ENCODE results near the gene TRPM7. TPM values are rescaled to one million over a fixed set of nuclear protein-coding genes. Genes with fewer than 3 reads are reported as not detected.

Gene TRPM7
- total RNA-seq, 1 experiment from 2014 or later: 49.6 TPM

DNA sequence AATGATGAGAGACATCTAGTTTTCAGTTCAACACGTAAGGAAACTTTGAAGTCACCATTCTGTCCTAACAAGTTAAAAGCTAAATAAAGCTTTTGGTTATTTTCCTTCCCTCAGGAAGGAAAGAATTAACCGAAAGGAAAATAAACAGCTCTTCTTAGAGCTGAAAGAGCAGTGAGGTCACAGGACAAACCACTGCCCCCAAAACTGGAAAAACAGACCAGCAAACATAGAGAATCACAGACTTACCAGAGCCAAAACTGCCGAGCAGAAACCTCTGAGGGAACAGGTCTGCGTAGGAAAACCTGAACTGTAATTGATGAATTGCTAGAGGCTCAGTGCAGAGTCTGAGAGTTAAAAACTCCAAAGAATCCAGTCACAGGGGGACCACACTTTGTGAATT, 154.8 kb downstream of the TRPM7 start:
- H3K27me3 ChIP-seq (replicated peaks; ENCODE audit: insufficient read depth, low read depth, low read length, poor library complexity): no peaks in the 10 kb centered on the region
- intact Hi-C loops (cut with micrococcal nuclease; ENCODE audit: unreplicated experiment): no loop called here
- no peak overlapping the region for H3K4me3 ChIP-seq (ENCODE audit: low read depth, low read length, poor library complexity, severe bottlenecking)
- ChIA-PET CTCF (no interaction called here), POLR2A (ENCODE audit: low non-redundant PET) (no interaction called here)
- no peak overlapping the region for H3K27ac ChIP-seq (ENCODE audit: low read depth, low read length, poor library complexity, severe bottlenecking)
- TF ChIP-seq EZH2 (IDR thresholded peaks at IDR 0.05; ENCODE audit: borderline replicate concordance, low read depth, low read length, poor library complexity, severe bottlenecking): no peak
- TF ChIP-seq, protein P1, sequence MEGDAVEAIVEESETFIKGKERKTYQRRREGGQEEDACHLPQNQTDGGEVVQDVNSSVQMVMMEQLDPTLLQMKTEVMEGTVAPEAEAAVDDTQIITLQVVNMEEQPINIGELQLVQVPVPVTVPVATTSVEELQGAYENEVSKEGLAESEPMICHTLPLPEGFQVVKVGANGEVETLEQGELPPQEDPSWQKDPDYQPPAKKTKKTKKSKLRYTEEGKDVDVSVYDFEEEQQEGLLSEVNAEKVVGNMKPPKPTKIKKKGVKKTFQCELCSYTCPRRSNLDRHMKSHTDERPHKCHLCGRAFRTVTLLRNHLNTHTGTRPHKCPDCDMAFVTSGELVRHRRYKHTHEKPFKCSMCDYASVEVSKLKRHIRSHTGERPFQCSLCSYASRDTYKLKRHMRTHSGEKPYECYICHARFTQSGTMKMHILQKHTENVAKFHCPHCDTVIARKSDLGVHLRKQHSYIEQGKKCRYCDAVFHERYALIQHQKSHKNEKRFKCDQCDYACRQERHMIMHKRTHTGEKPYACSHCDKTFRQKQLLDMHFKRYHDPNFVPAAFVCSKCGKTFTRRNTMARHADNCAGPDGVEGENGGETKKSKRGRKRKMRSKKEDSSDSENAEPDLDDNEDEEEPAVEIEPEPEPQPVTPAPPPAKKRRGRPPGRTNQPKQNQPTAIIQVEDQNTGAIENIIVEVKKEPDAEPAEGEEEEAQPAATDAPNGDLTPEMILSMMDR (conservative IDR thresholded peaks at IDR 0.05; ENCODE audit: low read depth, low read length): no peak
- no peaks in the 10 kb centered on the region for H3K9me3 ChIP-seq (ENCODE audit: low read depth, low read length, poor library complexity, severe bottlenecking)
- no peak for DNase-seq (ENCODE audit: low spot score)
- no peaks in the 10 kb centered on the region for H3K36me3 ChIP-seq (ENCODE audit: insufficient read depth, low read length, poor library complexity, severe bottlenecking)
- no peaks in the 10 kb centered on the region for H3K4me1 ChIP-seq (ENCODE audit: insufficient read depth, low read length, poor library complexity, severe bottlenecking)
- BruUV-seq (replicated peaks): no TSS peak

DNA sequence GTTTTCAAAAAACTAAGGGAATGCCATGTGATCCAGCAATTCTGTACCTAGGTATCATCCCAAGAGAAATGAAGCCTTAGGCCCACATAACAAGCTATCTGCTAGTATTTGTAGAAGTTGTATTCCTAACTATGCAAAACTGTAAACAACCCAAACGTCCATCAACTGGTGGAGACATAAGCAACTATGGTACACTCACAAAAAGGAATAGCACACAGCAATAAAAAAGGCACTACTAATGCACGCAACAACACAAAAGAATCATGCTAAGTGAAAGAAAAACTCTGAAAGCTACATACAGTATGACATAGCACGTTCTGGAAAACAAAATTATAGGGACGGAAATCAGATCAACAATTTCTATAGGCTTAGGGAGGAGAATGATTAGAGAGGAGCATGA, 155.4 kb downstream of the TRPM7 start:
- Histone ChIP-seq H3K4me3 (ENCODE audit: low read depth, low read length, poor library complexity, severe bottlenecking) (no peak overlapping the region), H3K27me3 (replicated peaks; ENCODE audit: insufficient read depth, low read depth, low read length, poor library complexity) (no peaks in the 10 kb centered on the region), H3K4me1 (ENCODE audit: insufficient read depth, low read length, poor library complexity, severe bottlenecking) (no peaks in the 10 kb centered on the region), H3K27ac (ENCODE audit: low read depth, low read length, poor library complexity, severe bottlenecking) (no peak overlapping the region), H3K9me3 (ENCODE audit: low read depth, low read length, poor library complexity, severe bottlenecking) (no peaks in the 10 kb centered on the region), H3K36me3 (ENCODE audit: insufficient read depth, low read length, poor library complexity, severe bottlenecking) (no peaks in the 10 kb centered on the region)
- intact Hi-C loops (cut with micrococcal nuclease; ENCODE audit: unreplicated experiment): no loop called here
- TF ChIP-seq, protein P1 (conservative IDR thresholded peaks at IDR 0.05; ENCODE audit: low read depth, low read length): no peak
- TF ChIP-seq EZH2 (IDR thresholded peaks at IDR 0.05; ENCODE audit: borderline replicate concordance, low read depth, low read length, poor library complexity, severe bottlenecking): no peak
- ChIA-PET POLR2A (ENCODE audit: low non-redundant PET) (no interaction called here), CTCF (no interaction called here)
- no TSS peak for BruUV-seq (replicated peaks)
- no peak for DNase-seq (ENCODE audit: low spot score)

DNA sequence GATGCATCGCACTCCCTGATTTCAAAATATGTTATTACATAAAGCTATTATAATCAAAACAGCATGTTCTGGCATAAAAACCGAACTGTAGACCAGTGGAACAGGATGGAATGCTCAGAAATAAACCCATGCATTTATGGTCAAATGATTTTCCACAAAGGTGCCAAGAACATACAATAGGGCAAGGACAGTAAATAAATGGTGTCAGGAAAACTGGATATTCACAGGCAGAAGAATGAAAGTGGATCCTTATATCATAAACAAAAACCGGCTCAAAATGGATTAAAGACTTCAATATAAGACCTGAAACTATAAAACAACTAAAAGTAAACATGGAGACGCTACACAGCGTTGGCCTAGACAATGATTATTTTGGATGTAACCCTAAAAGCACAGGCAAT, 162.7 kb downstream of the TRPM7 start:
- TF ChIP-seq, protein P1 (conservative IDR thresholded peaks at IDR 0.05; ENCODE audit: low read depth, low read length): no peak
- Histone ChIP-seq H3K9me3 (ENCODE audit: low read depth, low read length, poor library complexity, severe bottlenecking) (no peaks in the 10 kb centered on the region), H3K4me1 (ENCODE audit: insufficient read depth, low read length, poor library complexity, severe bottlenecking) (no peaks in the 10 kb centered on the region), H3K4me3 (ENCODE audit: low read depth, low read length, poor library complexity, severe bottlenecking) (no peak overlapping the region), H3K36me3 (ENCODE audit: insufficient read depth, low read length, poor library complexity, severe bottlenecking) (no peaks in the 10 kb centered on the region), H3K27ac (ENCODE audit: low read depth, low read length, poor library complexity, severe bottlenecking) (no peak overlapping the region), H3K27me3 (replicated peaks; ENCODE audit: insufficient read depth, low read depth, low read length, poor library complexity) (no peaks in the 10 kb centered on the region)
- DNase-seq (ENCODE audit: low spot score): no peak
- ChIA-PET POLR2A (ENCODE audit: low non-redundant PET) (no interaction called here), CTCF (no interaction called here)
- BruUV-seq (replicated peaks): no TSS peak
- intact Hi-C loops (cut with micrococcal nuclease; ENCODE audit: unreplicated experiment): no loop called here
